ENCODE results near the gene KIF16B. TPM values are rescaled to one million over a fixed set of nuclear protein-coding genes. Genes with fewer than 3 reads are reported as not detected.

Gene KIF16B
- total and polyA plus RNA-seq, 2 of the 8 experiments (the other 6 are each of a cell fraction or from before 2014, with no cell fraction given): 3.0 to 9.2 TPM

- Histone ChIP-seq H2BK5ac (ENCODE audit: low read depth, low read length) (no peak overlapping the region), H2BK20ac (ENCODE audit: low read length) (no peak overlapping the region), H2AFZ (ENCODE audit: low read length) (no peak overlapping the region), H2BK12ac (ENCODE audit: low read depth, low read length) (no peak overlapping the region), H3K14ac (ENCODE audit: insufficient read length) (no peak overlapping the region), H3K4me2 (ENCODE audit: insufficient read depth in 1 of 2, low read depth in 2 of 2, low read length in 2 of 2) (no peak overlapping the region), H3K4ac (replicated peaks; ENCODE audit: insufficient read length, low read depth, low read length) (no peak overlapping the region), H3K23me2 (ENCODE audit: low read depth, low read length) (no peaks in the 10 kb centered on the region), H3K9me3 (ENCODE audit: insufficient read depth in 2 of 2, low read depth in 1 of 2, low read length in 1 of 2) (no peaks in the 10 kb centered on the region), H3K27me3 (replicated peaks in 1 of 4; ENCODE audit: control insufficient read depth in 3 of 4, extremely low read depth in 1 of 4, insufficient read depth in 3 of 4, low read length in 3 of 4) (no peaks in the 10 kb centered on the region), H4K5ac (ENCODE audit: insufficient read length, low read depth, low read length) (no peak overlapping the region), H3K36me3 (ENCODE audit: control insufficient read depth in 2 of 4, insufficient read depth in 4 of 4, low read length in 3 of 4) (no peaks in the 10 kb centered on the region), H2BK15ac (ENCODE audit: low read length) (no peak overlapping the region), H3K79me1 (ENCODE audit: low read depth, low read length) (no peaks in the 10 kb centered on the region), H2BK120ac (replicated peaks; ENCODE audit: low read depth, low read length) (no peak overlapping the region), H3K4me3 (ENCODE audit: extremely low read depth in 1 of 4, insufficient read depth in 2 of 4, low read depth in 3 of 4, low read length in 4 of 4) (no peak overlapping the region), H3K9ac (replicated peaks in 1 of 4; ENCODE audit: extremely low read depth in 1 of 4, low read depth in 3 of 4, low read length in 3 of 4) (no peak overlapping the region), H3K79me2 (ENCODE audit: control insufficient read depth in 1 of 2, insufficient read depth in 2 of 2, low read length in 2 of 2) (no peaks in the 10 kb centered on the region), H3K27ac (ENCODE audit: low read depth, low read length) (no peak overlapping the region), H3K56ac (replicated peaks; ENCODE audit: insufficient read length, low read depth, low read length) (no peak overlapping the region), H3K23ac (ENCODE audit: insufficient read length) (no peak overlapping the region), H3K18ac (ENCODE audit: extremely low read depth, low read length) (no peak overlapping the region), H4K8ac (ENCODE audit: extremely low read depth, insufficient read depth, low read length) (no peak overlapping the region), H4K20me1 (replicated peaks in 1 of 2; ENCODE audit: control insufficient read depth in 1 of 2, insufficient read depth in 2 of 2, low read length in 2 of 2) (no peaks in the 10 kb centered on the region), H3K4me1 (replicated peaks in 1 of 4; ENCODE audit: control insufficient read depth in 3 of 4, insufficient read depth in 4 of 4, low read length in 3 of 4) (no peaks in the 10 kb centered on the region), H4K91ac (replicated peaks; ENCODE audit: insufficient read length, low read length) (no peak overlapping the region), H2AK5ac (ENCODE audit: low read depth, low read length) (no peak overlapping the region)
- ChIA-PET CTCF (ENCODE audit: partially characterized antibody) (no interaction called here), POLR2A (ENCODE audit: partially characterized antibody) (no interaction called here)
- TF ChIP-seq PHF8 (conservative IDR thresholded peaks at IDR 0.05; ENCODE audit: low read depth, low read length): no peak
- no peak for TF ChIP-seq KDM4A (IDR thresholded peaks at IDR 0.05; ENCODE audit: low read depth, low read length, severe bottlenecking)
- no peak for TF ChIP-seq RXRA (IDR thresholded peaks at IDR 0.05; ENCODE audit: insufficient read depth, low read depth, low read length)
- TF ChIP-seq E2F6 (IDR thresholded peaks at IDR 0.05): no peak
- no peak for TF ChIP-seq POLR2A (IDR thresholded peaks at IDR 0.05; ENCODE audit: control extremely low read depth in 1 of 2, low read depth in 2 of 2, low read length in 2 of 2)
- WGBS, 2 experiments (ENCODE audit: extremely low coverage in 1 of 2, insufficient coverage in 1 of 2, insufficient read length in 1 of 2, insufficient replicate concordance in 2 of 2, low coverage in 1 of 2, low lambda C conversion rate in 2 of 2, missing lambda C conversion rate in 1 of 2): 93% methylated on average over 2 of the region's 2 CpGs; no CpG with 5 or more reads in 1 of the 2 experiments
- FAIRE-seq (no peak), DNase-seq (ENCODE audit: low read depth in 1 of 2, low spot score in 2 of 2) (no peak)
Measured at GRCh38 chr20:16308754-16309153, 264.5 kb downstream of the KIF16B start.

All from H1 (cell line).